H9 (cell line): ENCODE measurements around the gene MINDY4B. TPM values are rescaled to one million over a fixed set of nuclear protein-coding genes. Genes with fewer than 3 reads are reported as not detected.

Source experiments
- DNase-seq: peaks from one replicate; pipeline ENCODE4 v3.0.0-alpha.2; 2017
- H2AFZ ChIP-seq: one replicate; pipeline ENCODE4 v1.6.1; 2013; ENCODE audit warnings: mild to moderate bottlenecking, low read length, control low read depth, moderate library complexity
- H2AK5ac ChIP-seq: 2 replicates; pipeline ENCODE4 v1.6.1; 2013; ENCODE audit warnings: low read length, control low read depth, mixed read lengths; ENCODE audit not compliant: insufficient read length
- H2BK120ac ChIP-seq: one replicate; pipeline ENCODE4 v1.6.1; 2013; ENCODE audit warnings: low read depth, mild to moderate bottlenecking, low read length, control low read depth, inconsistent platforms; ENCODE audit not compliant: poor library complexity, severe bottlenecking
- H2BK12ac ChIP-seq: 2 replicates; pipeline ENCODE4 v1.6.1; 2013; ENCODE audit warnings: low read length, control low read depth, mixed read lengths, low read depth; ENCODE audit not compliant: insufficient read length
- H2BK15ac ChIP-seq: 2 replicates; pipeline ENCODE4 v1.6.1; 2013; ENCODE audit warnings: low read depth, low read length, control low read depth
- H2BK20ac ChIP-seq: one replicate; pipeline ENCODE4 v1.6.1; 2013; ENCODE audit warnings: low read depth, mild to moderate bottlenecking, low read length, control low read depth, inconsistent platforms; ENCODE audit not compliant: poor library complexity, severe bottlenecking
- H2BK5ac ChIP-seq: 2 replicates; pipeline ENCODE4 v1.6.1; 2013; ENCODE audit warnings: low read length, control low read depth, mixed read lengths; ENCODE audit not compliant: insufficient read length
- H3K14ac ChIP-seq: 2 replicates; pipeline ENCODE4 v1.6.1; 2013; ENCODE audit warnings: low read length, control low read depth; ENCODE audit not compliant: insufficient read depth
- H3K18ac ChIP-seq: 2 replicates; pipeline ENCODE4 v1.6.1; 2013; ENCODE audit warnings: low read depth, mild to moderate bottlenecking, mixed read lengths, low read length, control low read depth; ENCODE audit not compliant: insufficient read length
- H3K23ac ChIP-seq: 2 replicates; pipeline ENCODE4 v1.6.1; 2013; ENCODE audit warnings: low read length, control low read depth, mixed read lengths, low read depth; ENCODE audit not compliant: insufficient read length
- H3K23me2 ChIP-seq: 2 replicates; pipeline ENCODE4 v1.6.1; 2013; ENCODE audit warnings: low read depth, mild to moderate bottlenecking, mixed read lengths, low read length, control low read depth; ENCODE audit not compliant: insufficient read length, poor library complexity, severe bottlenecking
- H3K27ac ChIP-seq: 2 replicates; pipeline ENCODE4 v1.5.1; 2013; ENCODE audit warnings: low read length, control low read depth, mixed read lengths, low read depth; ENCODE audit not compliant: insufficient read length
- H3K27me3 ChIP-seq: 2 replicates; pipeline ENCODE4 v1.6.1; 2013; ENCODE audit warnings: low read length, control low read depth, inconsistent platforms; ENCODE audit not compliant: insufficient read depth
- H3K4ac ChIP-seq: 2 replicates; pipeline ENCODE4 v1.6.1; 2013; ENCODE audit warnings: low read depth, mild to moderate bottlenecking, control low read depth, inconsistent platforms, low read length, moderate library complexity
- H3K4me1 ChIP-seq: 2 replicates; pipeline ENCODE4 v1.6.1; 2013; ENCODE audit warnings: low read length, control low read depth, inconsistent platforms; ENCODE audit not compliant: insufficient read depth
- H3K4me2 ChIP-seq: 2 replicates; pipeline ENCODE4 v1.6.1; 2013; ENCODE audit warnings: low read length, control low read depth, mixed read lengths; ENCODE audit not compliant: insufficient read length, insufficient read depth
- H3K56ac ChIP-seq: 2 replicates; pipeline ENCODE4 v1.6.1; 2013; ENCODE audit warnings: low read depth, mild to moderate bottlenecking, mixed read lengths, low read length, control low read depth; ENCODE audit not compliant: insufficient read length
- H3K79me1 ChIP-seq: 2 replicates; pipeline ENCODE4 v1.6.1; 2013; ENCODE audit warnings: low read depth, mild to moderate bottlenecking, moderate library complexity, low read length, control low read depth, inconsistent platforms; ENCODE audit not compliant: insufficient read depth, poor library complexity, severe bottlenecking
- H3K79me2 ChIP-seq: 2 replicates; pipeline ENCODE4 v1.6.1; 2013; ENCODE audit warnings: low read length, control low read depth, inconsistent platforms; ENCODE audit not compliant: insufficient read depth
- H3K9ac ChIP-seq: 2 replicates; pipeline ENCODE4 v1.6.1; 2013; ENCODE audit warnings: low read length, control low read depth, mixed read lengths; ENCODE audit not compliant: insufficient read length; ENCODE audit errors: extremely low read depth
- H3K9me3 ChIP-seq: one replicate; pipeline ENCODE4 v1.6.1; 2013; ENCODE audit warnings: low read depth, low read length, inconsistent platforms; ENCODE audit not compliant: control insufficient read depth
- H3T11ph ChIP-seq: one replicate; pipeline ENCODE4 v1.6.1; 2013; ENCODE audit warnings: mild to moderate bottlenecking, low read length, control low read depth, inconsistent platforms
- H4K20me1 ChIP-seq: one replicate; pipeline ENCODE4 v1.6.1; 2013; ENCODE audit not compliant: control insufficient read depth, insufficient read length, insufficient read depth
- H4K5ac ChIP-seq: 2 replicates; pipeline ENCODE4 v1.6.1; 2013; ENCODE audit warnings: low read depth, mild to moderate bottlenecking, mixed read lengths, low read length, control low read depth; ENCODE audit not compliant: insufficient read length
- H4K8ac ChIP-seq: replicated peaks from 2 replicates; pipeline ENCODE4 v1.6.1; 2013; ENCODE audit warnings: low read length, control low read depth, mixed read lengths, low read depth; ENCODE audit not compliant: insufficient read length
- H4K91ac ChIP-seq: 2 replicates; pipeline ENCODE4 v1.6.1; 2013; ENCODE audit warnings: low read depth, mild to moderate bottlenecking, moderate library complexity, mixed read lengths, low read length, control low read depth; ENCODE audit not compliant: insufficient read length
- H3K27ac Mint-ChIP-seq, 3 experiments: 2 replicates in 2 of 3; 3 replicates in 1 of 3; pipeline ENCODE4 v1.8.0; 2020 to 2021; ENCODE audit warnings: mixed read lengths in 3 of 3, mild to moderate bottlenecking in 1 of 3, moderate library complexity in 1 of 3
- H3K27me3 Mint-ChIP-seq: 2 replicates; pipeline ENCODE4 v1.8.0; 2021; ENCODE audit warnings: low read depth, mild to moderate bottlenecking, moderate library complexity, mixed read lengths
- H3K36me3 Mint-ChIP-seq, 3 experiments: 2 replicates in 2 of 3; 3 replicates in 1 of 3; pipeline ENCODE4 v1.8.0; 2020 to 2021; ENCODE audit warnings: low read depth in 3 of 3, mixed read lengths in 3 of 3; ENCODE audit not compliant: insufficient read depth in 1 of 3
- H3K4me1 Mint-ChIP-seq, 2 experiments: 2 replicates each; pipeline ENCODE4 v1.8.0; 2020; ENCODE audit warnings: mixed read lengths in 2 of 2
- H3K4me3 Mint-ChIP-seq, 2 experiments: 2 replicates in 1 of 2; 3 replicates in 1 of 2; pipeline ENCODE4 v1.8.0; 2020 to 2021; ENCODE audit warnings: mild to moderate bottlenecking in 2 of 2, mixed read lengths in 2 of 2, moderate library complexity in 1 of 2
- H3K9me3 Mint-ChIP-seq, 2 experiments: 2 replicates in 1 of 2; 3 replicates in 1 of 2; pipeline ENCODE4 v1.8.0; 2020; ENCODE audit warnings: mild to moderate bottlenecking in 2 of 2, mixed read lengths in 2 of 2, moderate library complexity in 1 of 2
- CTCF ChIP-seq: fragments of 200-600 bp; sonication (generic); conservative IDR thresholded peaks from 3 replicates; pipeline ENCODE4 v1.8.0; 2021; ENCODE audit warnings: antibody characterized with exemption, mild to moderate bottlenecking
- WGBS: extraction: QIAGEN DNeasy Blood & Tissue Kit; methylation state at CpG from one replicate; pipeline ENCODE4 v1.1.7; 2013; ENCODE audit warnings: missing lambda C conversion rate, low lambda C conversion rate, mixed read lengths; ENCODE audit not compliant: insufficient read length; ENCODE audit errors: extremely low coverage; 5-methylcytosine and 5-hydroxymethylcytosine counted together
- total RNA-seq: library from RNA; stranded (reverse); gene quantifications from 2 replicates; pipeline ENCODE4 v1.2.1, GENCODE V29; 2021

Gene MINDY4B
- total RNA-seq, 1 experiment from 2014 or later, result not detected

GRCh38 chr3:150844484-150844883 is 60.8 kb downstream of the MINDY4B start:
- no peak overlapping the region for H3K27ac Mint-ChIP-seq
- peaks cover 0 to under 1% of the 10 kb centered on the region in 2 experiments; a peak in 3 of 5 replicates for H3K9me3 Mint-ChIP-seq
- TF ChIP-seq CTCF, result no peak
- H3K23me2 ChIP-seq, result no peaks in the 10 kb centered on the region
- H3K79me1 ChIP-seq, result no peaks in the 10 kb centered on the region
- peaks cover 37% of the 10 kb centered on the region for H3K27me3 Mint-ChIP-seq
- no peak overlapping the region for H3K56ac ChIP-seq
- H2AFZ ChIP-seq, result no peak overlapping the region
- H4K91ac ChIP-seq, result no peak overlapping the region
- no peak overlapping the region for H3K18ac ChIP-seq
- H2BK5ac ChIP-seq, result no peak overlapping the region
- no peak overlapping the region for H3K4me2 ChIP-seq
- DNase-seq, result no peak
- no peak overlapping the region for H3K9ac ChIP-seq
- no peak overlapping the region for H3K14ac ChIP-seq
- no peak overlapping the region for H3K4ac ChIP-seq
- peaks cover 36 to 45% of the 10 kb centered on the region in 2 experiments for H3K4me1 Mint-ChIP-seq
- no peaks in the 10 kb centered on the region for H3K9me3 ChIP-seq
- H2BK12ac ChIP-seq, result no peak overlapping the region
- no peak overlapping the region for H3K23ac ChIP-seq
- H3K36me3 Mint-ChIP-seq, result peaks cover 0 to under 1% (median under 1%) of the 10 kb centered on the region in 3 experiments; a peak in 3 of 7 replicates
- H3K79me2 ChIP-seq, result no peaks in the 10 kb centered on the region
- H4K20me1 ChIP-seq, result no peaks in the 10 kb centered on the region
- H4K8ac ChIP-seq, result no peak overlapping the region
- no peak overlapping the region for H4K5ac ChIP-seq
- no peak overlapping the region for H3K27ac ChIP-seq
- WGBS, result no CpG with 5 or more reads among the region's 3 CpGs
- no peak overlapping the region for H2BK15ac ChIP-seq
- H2BK120ac ChIP-seq, result no peak overlapping the region
- no peak overlapping the region for H2BK20ac ChIP-seq
- H2AK5ac ChIP-seq, result no peak overlapping the region
- H3K4me3 Mint-ChIP-seq, result no peak overlapping the region
- H3K4me1 ChIP-seq, result peaks cover 7% of the 10 kb centered on the region; the same call in 1 of the 2 replicates
- no peak overlapping the region for H3T11ph ChIP-seq
- peaks cover 10% of the 10 kb centered on the region; the same call in 1 of the 2 replicates for H3K27me3 ChIP-seq
